Endodermal cell (in vitro differentiated cells): ENCODE data around the gene MMP1. TPM values are rescaled to one million over a fixed set of nuclear protein-coding genes. Genes with fewer than 3 reads are reported as not detected.

ENCODE experiments used
- DNase-seq: peaks from one replicate; pipeline ENCODE4 v3.0.0-alpha.2; 2017
- H3K27ac ChIP-seq: 2 replicates; pipeline ENCODE4 v1.5.1; 2013; ENCODE audit warnings: mild to moderate bottlenecking, low read depth, low read length, moderate library complexity
- H3K27me3 ChIP-seq: 2 replicates; pipeline ENCODE4 v1.6.1; 2013; ENCODE audit warnings: mild to moderate bottlenecking, low read length, moderate library complexity; ENCODE audit not compliant: insufficient read depth, control insufficient read depth, poor library complexity, severe bottlenecking
- H3K36me3 ChIP-seq: 2 replicates; pipeline ENCODE4 v1.7.0; 2013; ENCODE audit warnings: mild to moderate bottlenecking, low read length, moderate library complexity; ENCODE audit not compliant: control insufficient read depth, insufficient read depth
- H3K4me1 ChIP-seq: one replicate; pipeline ENCODE4 v1.7.0; 2013; ENCODE audit warnings: low read length; ENCODE audit not compliant: control insufficient read depth, insufficient read depth
- H3K4me3 ChIP-seq: 2 replicates; pipeline ENCODE4 v1.5.1; 2013; ENCODE audit warnings: mild to moderate bottlenecking, low read length, moderate library complexity
- H3K9ac ChIP-seq: 2 replicates; pipeline ENCODE4 v1.6.1; 2013; ENCODE audit warnings: mild to moderate bottlenecking, low read length, moderate library complexity; ENCODE audit not compliant: poor library complexity, severe bottlenecking; ENCODE audit errors: extremely low read depth
- H3K9me3 ChIP-seq: 2 replicates; pipeline ENCODE4 v1.6.1; 2013; ENCODE audit warnings: mild to moderate bottlenecking, low read length, moderate library complexity; ENCODE audit not compliant: control insufficient read depth
- H3K27ac Mint-ChIP-seq: 2 replicates; pipeline ENCODE4 v1.8.0; 2020; ENCODE audit warnings: mixed read lengths
- H3K27me3 Mint-ChIP-seq: 2 replicates; pipeline ENCODE4 v1.8.0; 2021; ENCODE audit warnings: mild to moderate bottlenecking, mixed read lengths; ENCODE audit not compliant: insufficient read depth
- H3K36me3 Mint-ChIP-seq: 2 replicates; pipeline ENCODE4 v1.8.0; 2020; ENCODE audit warnings: low read depth, mixed read lengths
- H3K4me1 Mint-ChIP-seq: 2 replicates; pipeline ENCODE4 v1.8.0; 2020; ENCODE audit warnings: mixed read lengths
- H3K4me3 Mint-ChIP-seq: 2 replicates; pipeline ENCODE4 v1.8.0; 2020; ENCODE audit warnings: mild to moderate bottlenecking, moderate library complexity, mixed read lengths
- H3K9me3 Mint-ChIP-seq: 2 replicates; pipeline ENCODE4 v1.8.0; 2020; ENCODE audit warnings: mild to moderate bottlenecking, mixed read lengths
- CTCF ChIP-seq: fragments of 200-600 bp; sonication (generic); conservative IDR thresholded peaks from 2 replicates; pipeline ENCODE4 v1.5.0; 2021; ENCODE audit warnings: antibody characterized with exemption, mild to moderate bottlenecking
- WGBS, 2 experiments: methylation state at CpG; one replicate each; pipeline versions ENCODE4 v1.1.5 to v1.1.7; 2013; ENCODE audit warnings: missing lambda C conversion rate in 2 of 2, mixed read lengths in 1 of 2; ENCODE audit not compliant: insufficient coverage in 1 of 2, insufficient read length in 1 of 2; 5-methylcytosine and 5-hydroxymethylcytosine counted together
- total RNA-seq, 2 donors: library from RNA; stranded (reverse); fragmentation: NEBNext Ultra II Directional in 1 of 2; extraction: Animal tissue kit (Norgen Biotek cat#: 25700) in 1 of 2; gene quantifications; 2 replicates in 1 of 2; 3 replicates in 1 of 2; pipeline ENCODE4 v1.2.1, GENCODE V29; 2021

MMP1 gene
- total RNA-seq, 2 donors from 2014 or later, result not detected

- H3K9me3 ChIP-seq, result no peaks in the 10 kb centered on the region
- Mint-ChIP-seq H3K36me3 (no peaks in the 10 kb centered on the region), H3K4me3 (no peak overlapping the region), H3K4me1 (peaks cover 5% of the 10 kb centered on the region), H3K9me3 (no peaks in the 10 kb centered on the region), H3K27me3 (no peaks in the 10 kb centered on the region), H3K27ac (no peak overlapping the region)
- no peak overlapping the region for H3K4me3 ChIP-seq
- no peaks in the 10 kb centered on the region for H3K4me1 ChIP-seq
- no peak for DNase-seq
- no peak overlapping the region for H3K27ac ChIP-seq
- TF ChIP-seq CTCF, result no peak
- H3K9ac ChIP-seq, result no peak overlapping the region
- H3K36me3 ChIP-seq, result no peaks in the 10 kb centered on the region
- no peaks in the 10 kb centered on the region for H3K27me3 ChIP-seq
- 91% methylated on average over 2 of the region's 2 CpGs; no CpG with 5 or more reads in 1 of the 2 experiments for WGBS, 2 experiments
Measured at GRCh38 chr11:102781676-102782075, 16.3 kb downstream of the MMP1 start.

GRCh38 chr11:102780491-102780918 is 17.5 kb downstream of the MMP1 start, which contains the start of gene MMP10:
Gene MMP10 (minus strand): TSS chr11:102780628. CDS start chr11:102780591, 37 bp downstream.
- Histone ChIP-seq H3K4me3 (no peak within 1 kb of the TSS), H3K9me3 (no peaks in the 10 kb centered on the region), H3K27me3 (no peaks in the 10 kb centered on the region), H3K36me3 (no peaks in the 10 kb centered on the region), H3K4me1 (no peaks in the 10 kb centered on the region), H3K27ac (no peak within 1 kb of the TSS), H3K9ac (no peak within 1 kb of the TSS)
- H3K9me3 Mint-ChIP-seq, result no peaks in the 10 kb centered on the region
- no peak within 1 kb of the TSS for H3K4me3 Mint-ChIP-seq
- peak; percentile 73 for DNase-seq
- peaks cover 5% of the 10 kb centered on the region for H3K4me1 Mint-ChIP-seq
- no peaks in the 10 kb centered on the region for H3K36me3 Mint-ChIP-seq
- WGBS, 2 experiments, result 68% methylated on average over 2 of the region's 2 CpGs; no CpG with 5 or more reads in 1 of the 2 experiments
- H3K27ac Mint-ChIP-seq, result peak within 1 kb of the TSS; percentile 36
- peak; percentile 79 for TF ChIP-seq CTCF
- H3K27me3 Mint-ChIP-seq, result no peaks in the 10 kb centered on the region

- H3K27me3 Mint-ChIP-seq, result no peaks in the 10 kb centered on the region
- 85 to 99% methylated on average over 4 to 5 of the region's 5 CpGs for WGBS, 2 experiments
- no peak overlapping the region for H3K27ac Mint-ChIP-seq
Measured at GRCh38 chr11:102776454-102776853, 21.5 kb downstream of the MMP1 start.

More at GRCh38 chr11:102776454-102776853, 21.5 kb downstream of the MMP1 start:
- no peak overlapping the region for H3K4me3 Mint-ChIP-seq
- Histone ChIP-seq H3K9ac (no peak overlapping the region), H3K4me1 (no peaks in the 10 kb centered on the region), H3K27ac (no peak overlapping the region), H3K9me3 (no peaks in the 10 kb centered on the region), H3K36me3 (no peaks in the 10 kb centered on the region), H3K4me3 (no peak overlapping the region), H3K27me3 (no peaks in the 10 kb centered on the region)
- no peaks in the 10 kb centered on the region for H3K36me3 Mint-ChIP-seq
- no peaks in the 10 kb centered on the region for H3K9me3 Mint-ChIP-seq
- TF ChIP-seq CTCF, result no peak
- no peak for DNase-seq
- H3K4me1 Mint-ChIP-seq, result peaks cover 5% of the 10 kb centered on the region
